ENCODE results near the gene ZC3H13. TPM values are rescaled to one million over a fixed set of nuclear protein-coding genes. Genes with fewer than 3 reads are reported as not detected.

The ZC3H13 gene
- total RNA-seq, 2 experiments from 2014 or later = 40.1 to 41.8 TPM

DNA sequence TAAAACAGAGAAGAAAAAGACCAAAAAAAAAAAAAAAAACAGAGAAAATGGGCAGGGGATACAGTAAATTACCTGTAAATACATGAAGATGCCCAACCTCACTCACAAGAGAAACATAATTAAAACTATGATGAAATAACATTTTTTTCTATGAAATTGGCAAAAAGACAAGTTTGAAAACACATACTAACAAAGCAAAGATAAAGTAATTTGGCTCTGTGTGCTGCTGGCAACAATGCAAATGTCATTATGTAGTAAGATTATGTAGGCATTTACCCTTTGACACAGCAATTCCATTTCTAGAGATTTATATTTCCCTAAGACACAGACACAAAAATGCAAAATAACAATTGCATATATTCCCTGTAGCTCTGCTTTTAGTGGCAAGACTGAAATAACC lies 20.2 kb downstream of the ZC3H13 start:
- DNase-seq (no peak), ATAC-seq (no peak)
- Mint-ChIP-seq H3K4me3 (no peak overlapping the region), H3K36me3 (ENCODE audit: low read depth) (peaks cover 54% of the 10 kb centered on the region), H3K9me3 (peaks cover 9% of the 10 kb centered on the region), H3K27ac (no peak overlapping the region), H3K27me3 (no peaks in the 10 kb centered on the region), H3K4me1 (ENCODE audit: low read depth) (peaks cover 16% of the 10 kb centered on the region)
- POLR2A ChIA-PET = no interaction called here
- CTCF ChIA-PET = interaction anchor here (1.5 kb wide), 1 partner anchor 13 kb away, joined by 3 read pairs; no protein-coding TSS in a partner anchor
- intact Hi-C loops (cut with micrococcal nuclease) = no loop called here
- TF ChIP-seq, protein P1, sequence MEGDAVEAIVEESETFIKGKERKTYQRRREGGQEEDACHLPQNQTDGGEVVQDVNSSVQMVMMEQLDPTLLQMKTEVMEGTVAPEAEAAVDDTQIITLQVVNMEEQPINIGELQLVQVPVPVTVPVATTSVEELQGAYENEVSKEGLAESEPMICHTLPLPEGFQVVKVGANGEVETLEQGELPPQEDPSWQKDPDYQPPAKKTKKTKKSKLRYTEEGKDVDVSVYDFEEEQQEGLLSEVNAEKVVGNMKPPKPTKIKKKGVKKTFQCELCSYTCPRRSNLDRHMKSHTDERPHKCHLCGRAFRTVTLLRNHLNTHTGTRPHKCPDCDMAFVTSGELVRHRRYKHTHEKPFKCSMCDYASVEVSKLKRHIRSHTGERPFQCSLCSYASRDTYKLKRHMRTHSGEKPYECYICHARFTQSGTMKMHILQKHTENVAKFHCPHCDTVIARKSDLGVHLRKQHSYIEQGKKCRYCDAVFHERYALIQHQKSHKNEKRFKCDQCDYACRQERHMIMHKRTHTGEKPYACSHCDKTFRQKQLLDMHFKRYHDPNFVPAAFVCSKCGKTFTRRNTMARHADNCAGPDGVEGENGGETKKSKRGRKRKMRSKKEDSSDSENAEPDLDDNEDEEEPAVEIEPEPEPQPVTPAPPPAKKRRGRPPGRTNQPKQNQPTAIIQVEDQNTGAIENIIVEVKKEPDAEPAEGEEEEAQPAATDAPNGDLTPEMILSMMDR (IDR thresholded peaks at IDR 0.05) = no peak

DNA sequence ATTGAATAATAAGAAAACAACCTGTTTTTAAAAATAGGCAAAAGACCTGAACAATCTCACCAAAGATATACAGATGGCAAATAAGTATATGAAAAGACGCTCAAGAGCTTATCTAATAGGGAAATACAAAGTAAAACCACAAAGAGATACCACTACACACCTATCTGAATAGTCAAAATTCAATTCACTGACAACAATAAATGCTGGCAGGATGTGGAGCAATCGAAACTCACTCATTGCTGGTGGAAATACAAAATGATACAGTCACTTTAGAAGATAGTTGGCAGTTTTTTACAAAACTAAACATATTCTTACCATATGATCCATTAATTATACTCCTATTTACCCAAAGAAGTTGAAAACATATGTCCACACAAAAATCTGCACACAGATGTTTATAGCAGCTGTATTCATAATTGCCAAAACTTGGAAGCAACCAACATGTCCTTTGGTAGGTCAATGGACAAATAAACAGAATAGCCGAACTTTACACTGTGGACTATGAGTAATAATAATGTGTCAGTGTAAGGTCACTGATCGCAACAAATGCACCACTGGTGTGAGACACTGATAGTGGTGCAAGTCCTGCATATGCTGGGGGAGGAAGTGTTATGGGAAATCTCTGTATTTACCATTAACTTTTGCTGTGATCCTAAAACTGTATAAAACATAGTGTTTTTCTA lies 20.8 kb downstream of the ZC3H13 start:
- TF ChIP-seq, protein P1 (IDR thresholded peaks at IDR 0.05) = no peak
- no peak for ATAC-seq
- Mint-ChIP-seq H3K27me3 (no peaks in the 10 kb centered on the region), H3K4me1 (ENCODE audit: low read depth) (peaks cover 17% of the 10 kb centered on the region), H3K9me3 (peaks cover 9% of the 10 kb centered on the region), H3K27ac (no peak overlapping the region), H3K36me3 (ENCODE audit: low read depth) (peaks cover 54% of the 10 kb centered on the region), H3K4me3 (no peak overlapping the region)
- intact Hi-C loops (cut with micrococcal nuclease) = no loop called here
- POLR2A ChIA-PET = no interaction called here
- DNase-seq = no peak
- CTCF ChIA-PET = interaction anchor here (1.5 kb wide), 1 partner anchor 13 kb away, joined by 3 read pairs; no protein-coding TSS in a partner anchor

DNA sequence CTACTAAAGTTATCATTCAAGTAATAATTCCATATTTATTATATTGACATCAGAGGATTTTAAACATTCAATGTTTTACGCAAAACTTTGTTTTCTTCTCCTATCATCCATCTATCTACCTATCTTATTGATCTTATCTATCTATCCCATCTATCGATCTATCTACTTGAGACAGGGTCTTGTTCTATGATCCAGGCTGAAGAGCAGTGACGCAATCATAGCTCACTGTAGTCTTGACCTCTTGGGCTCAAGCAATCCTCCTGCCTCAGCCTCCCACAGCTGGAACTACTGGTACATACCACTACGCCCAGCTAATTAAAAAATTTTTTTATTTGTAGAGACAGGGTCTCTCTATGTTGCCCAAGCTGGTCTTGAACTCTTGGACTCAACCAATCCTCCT lies 27.4 kb downstream of the ZC3H13 start:
- no peak for ATAC-seq
- Mint-ChIP-seq H3K27ac (no peak overlapping the region), H3K27me3 (no peaks in the 10 kb centered on the region), H3K9me3 (peaks cover 3% of the 10 kb centered on the region), H3K4me1 (ENCODE audit: low read depth) (peaks cover 14% of the 10 kb centered on the region), H3K36me3 (ENCODE audit: low read depth) (peaks cover 23% of the 10 kb centered on the region), H3K4me3 (no peak overlapping the region)
- intact Hi-C loops (cut with micrococcal nuclease) = no loop called here
- TF ChIP-seq, protein P1 (IDR thresholded peaks at IDR 0.05) = no peak
- CTCF ChIA-PET = interaction anchor here (1.1 to 1.3 kb wide), 2 partner anchors 9 to 14 kb away, joined by 3 read pairs; no protein-coding TSS in a partner anchor
- POLR2A ChIA-PET = no interaction called here
- DNase-seq = no peak

DNA sequence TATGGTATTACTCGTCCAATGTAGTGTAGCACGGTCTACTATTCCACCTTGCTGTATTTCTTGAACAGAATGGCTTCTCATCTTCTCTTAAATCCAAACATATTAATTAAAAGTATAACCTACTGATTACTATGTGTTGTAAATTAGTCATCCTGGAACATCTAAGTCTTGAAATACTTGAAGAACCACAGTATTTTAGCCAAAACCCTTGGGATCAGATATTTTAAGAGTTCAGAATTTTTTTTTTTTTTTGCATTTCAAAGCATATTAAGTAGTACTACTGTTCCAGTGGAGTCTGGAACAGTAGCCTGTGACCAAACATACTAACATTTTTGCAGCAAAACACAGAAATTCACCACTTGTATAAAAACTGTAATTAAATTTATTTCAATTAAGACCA lies 30.1 kb downstream of the ZC3H13 start:
- CTCF ChIA-PET = interaction anchor here (1.0 kb wide), 1 partner anchor 28 kb away, joined by 3 read pairs; no protein-coding TSS in a partner anchor
- no peak overlapping the region for H3K4me3 Mint-ChIP-seq
- TF ChIP-seq, protein P1 (IDR thresholded peaks at IDR 0.05) = no peak

DNA sequence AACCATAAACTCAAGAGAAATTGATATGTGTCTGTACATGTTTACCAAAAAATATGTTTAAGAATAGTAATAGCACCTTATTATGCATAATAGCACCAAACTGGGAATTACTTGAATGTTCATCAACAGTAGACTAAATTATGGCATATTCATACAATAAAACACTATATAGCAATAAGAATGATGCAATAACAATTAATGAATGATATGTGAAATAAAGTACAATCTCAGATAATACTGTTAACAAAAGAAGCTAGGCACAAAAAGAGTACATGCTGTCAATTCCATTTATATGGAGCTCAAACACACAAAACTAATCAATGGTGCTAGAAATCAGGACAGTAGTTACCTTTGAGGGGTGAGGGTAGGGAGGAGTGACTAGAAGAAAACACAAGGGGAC lies 36.3 kb downstream of the ZC3H13 start:
- CTCF ChIA-PET = interaction anchor here (1.0 kb wide), 1 partner anchor 9 kb away, joined by 3 read pairs; no protein-coding TSS in a partner anchor
- TF ChIP-seq, protein P1 (IDR thresholded peaks at IDR 0.05) = no peak
- DNase-seq (no peak), ATAC-seq (no peak)
- H3K9me3 Mint-ChIP-seq = no peaks in the 10 kb centered on the region
- intact Hi-C loops (cut with micrococcal nuclease) = no loop called here
- H3K4me1 Mint-ChIP-seq (ENCODE audit: low read depth) = no peaks in the 10 kb centered on the region
- no peak overlapping the region for H3K27ac Mint-ChIP-seq
- peaks cover 25% of the 10 kb centered on the region for H3K36me3 Mint-ChIP-seq (ENCODE audit: low read depth)
- POLR2A ChIA-PET = interaction anchor here (1.1 kb wide), 1 partner anchor 37 kb away, joined by 3 read pairs; the partner anchor contains the start of gene ZC3H13
- no peak overlapping the region for H3K4me3 Mint-ChIP-seq
- H3K27me3 Mint-ChIP-seq = no peaks in the 10 kb centered on the region

More for the DNA sequence above, 30.1 kb downstream of the ZC3H13 start:
- no peaks in the 10 kb centered on the region for H3K27me3 Mint-ChIP-seq
- H3K36me3 Mint-ChIP-seq (ENCODE audit: low read depth) = peaks cover 18% of the 10 kb centered on the region
- POLR2A ChIA-PET = no interaction called here
- no peaks in the 10 kb centered on the region for H3K9me3 Mint-ChIP-seq
- intact Hi-C loops (cut with micrococcal nuclease) = no loop called here
- H3K27ac Mint-ChIP-seq = no peak overlapping the region
- H3K4me1 Mint-ChIP-seq (ENCODE audit: low read depth) = peaks cover 3% of the 10 kb centered on the region
- DNase-seq = no peak
- no peak for ATAC-seq
